HEK293 (cell line): Measurements from ENCODE around the gene PARP8.

ENCODE experiments used
- CTCF ChIA-PET: fragments of 350-600 bp; formaldehyde crosslinking; extraction: SDS; loops from one replicate; lab custom pipeline; 2021; ENCODE audit warnings: antibody characterized with exemption; lab: Yijun Ruan, JAX
- POLR2A ChIA-PET: fragments of 300-600 bp; formaldehyde crosslinking; extraction: SDS; loops from one replicate; lab custom pipeline; 2020; ENCODE audit warnings: antibody characterized with exemption, inconsistent platforms; lab: Yijun Ruan, JAX
- H3K27ac ChIP-seq: fragments of 200-500 bp; sonication (Bioruptor generic); 2 replicates; pipeline ENCODE4 v1.5.1; 2014; ENCODE audit warnings: low read depth, low read length, control low read depth, inconsistent platforms; ENCODE audit errors: extremely low read depth
- H3K36me3 ChIP-seq, 2 experiments: fragments of 200-500 bp in 1 of 2; sonication (Bioruptor generic) in 1 of 2; 1 replicate in 1 of 2; 2 replicates in 1 of 2; pipeline ENCODE4 v1.5.1; 2014 to 2017; ENCODE audit warnings: inconsistent platforms in 2 of 2, low read length in 2 of 2; ENCODE audit not compliant: control insufficient read depth in 2 of 2, insufficient read depth in 1 of 2
- H3K4me1 ChIP-seq: fragments of 200-500 bp; sonication (Bioruptor generic); 2 replicates; pipeline ENCODE4 v1.5.1; 2014; ENCODE audit warnings: mild to moderate bottlenecking, low read length, inconsistent platforms; ENCODE audit not compliant: control insufficient read depth, insufficient read depth
- H3K4me3 ChIP-seq: 2 replicates; pipeline ENCODE4 v1.5.1; 2011; ENCODE audit warnings: low read depth, mild to moderate bottlenecking, control low read depth, low read length, moderate library complexity
- H3K9me3 ChIP-seq: fragments of 200-500 bp; sonication (Bioruptor generic); 2 replicates; pipeline ENCODE4 v1.5.1; 2014; ENCODE audit warnings: low read depth, low read length, inconsistent platforms; ENCODE audit not compliant: control insufficient read depth, insufficient read depth
- MEIS1 ChIP-seq: sonication (generic); formaldehyde crosslinking; IDR thresholded peaks from 2 replicates; pipeline ENCODE4 v1.8.1; 2022; ENCODE audit warnings: missing genetic modification reagents, mild to moderate bottlenecking, borderline replicate concordance
- PRDM1 ChIP-seq: fragments of 450-650 bp; formaldehyde crosslinking; IDR thresholded peaks from 2 replicates; pipeline ENCODE4; 2016; ENCODE audit warnings: missing biosample characterization, missing genetic modification characterization
- SP7 ChIP-seq: fragments of 450-650 bp; formaldehyde crosslinking; IDR thresholded peaks from 2 replicates; pipeline ENCODE4 v1.5.1; 2016; ENCODE audit warnings: missing biosample characterization, missing genetic modification characterization
- ZNF221 ChIP-seq: fragments of 450-650 bp; formaldehyde crosslinking; IDR thresholded peaks from 2 replicates; pipeline ENCODE4 v1.5.1; 2017; ENCODE audit warnings: missing biosample characterization, missing genetic modification characterization, borderline replicate concordance
- ZNF433 ChIP-seq: fragments of 450-650 bp; formaldehyde crosslinking; IDR thresholded peaks from 2 replicates; pipeline ENCODE4 v1.5.1; 2016; ENCODE audit warnings: missing biosample characterization, missing genetic modification characterization, low read depth
- ZNF530 ChIP-seq: fragments of 450-650 bp; formaldehyde crosslinking; IDR thresholded peaks from 2 replicates; pipeline ENCODE4 v1.5.1; 2016; ENCODE audit warnings: low read depth, missing biosample characterization, missing genetic modification characterization
- ZNF558 ChIP-seq: fragments of 450-650 bp; formaldehyde crosslinking; IDR thresholded peaks from 2 replicates; pipeline ENCODE4 v1.5.1; 2016; ENCODE audit warnings: missing biosample characterization, missing genetic modification characterization
- ZNF660 ChIP-seq: fragments of 450-650 bp; IDR thresholded peaks from 2 replicates; pipeline ENCODE4 v1.5.1; 2018; ENCODE audit warnings: missing biosample characterization, mild to moderate bottlenecking, missing genetic modification characterization
- ZNF76 ChIP-seq: fragments of 450-650 bp; formaldehyde crosslinking; IDR thresholded peaks from 2 replicates; pipeline ENCODE4; 2016; ENCODE audit warnings: low read depth, missing biosample characterization, missing genetic modification characterization, borderline replicate concordance
- ZNF843 ChIP-seq: fragments of 450-650 bp; formaldehyde crosslinking; IDR thresholded peaks from 2 replicates; pipeline ENCODE4 v1.5.1; 2016; ENCODE audit warnings: missing biosample characterization, missing genetic modification characterization
- ZXDB ChIP-seq: fragments of 450-650 bp; formaldehyde crosslinking; IDR thresholded peaks from 2 replicates; pipeline ENCODE4 v1.5.1; 2016; ENCODE audit warnings: missing biosample characterization, missing genetic modification characterization
- TF ChIP-seq, protein P1 (sequence below): fragments of 450-650 bp; formaldehyde crosslinking; IDR thresholded peaks from 2 replicates; pipeline ENCODE4 v1.5.1; 2016; ENCODE audit warnings: missing biosample characterization, missing genetic modification characterization, low read depth
- TF ChIP-seq, protein P2 (sequence below): fragments of 450-650 bp; formaldehyde crosslinking; IDR thresholded peaks from 2 replicates; pipeline ENCODE4; 2016; ENCODE audit warnings: missing biosample characterization, missing genetic modification characterization
- TF ChIP-seq, protein P3 (sequence below): fragments of 450-650 bp; formaldehyde crosslinking; IDR thresholded peaks from 2 replicates; pipeline ENCODE4 v1.5.1; 2016; ENCODE audit warnings: missing biosample characterization, missing genetic modification characterization
- TF ChIP-seq, protein P4 (sequence below): fragments of 450-650 bp; formaldehyde crosslinking; IDR thresholded peaks from 2 replicates; pipeline ENCODE4 v1.5.1; 2017; ENCODE audit warnings: missing biosample characterization, mild to moderate bottlenecking, missing genetic modification characterization, moderate library complexity

PARP8 gene

DNA sequence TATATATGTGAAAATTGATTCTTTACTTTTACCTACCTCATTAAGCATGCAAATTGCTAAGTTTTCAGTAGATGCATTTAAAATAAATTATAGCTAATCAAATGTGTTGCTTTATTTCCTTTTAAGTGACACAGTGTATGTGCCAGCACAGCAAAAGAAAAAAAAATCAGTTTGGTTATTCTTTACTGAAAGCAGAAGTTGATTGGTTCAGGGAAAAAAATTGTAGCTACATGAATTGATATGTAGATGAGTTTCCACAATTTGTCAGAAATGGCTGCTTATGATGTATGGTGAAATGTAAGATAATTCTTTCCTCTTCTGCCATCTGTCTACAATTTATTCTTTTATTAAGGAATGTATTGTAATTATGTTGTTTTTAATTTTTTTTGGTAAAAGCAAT lies 57.8 kb downstream of the PARP8 start:
- no peaks in the 10 kb centered on the region for H3K9me3 ChIP-seq
- POLR2A ChIA-PET, result no interaction called here
- CTCF ChIA-PET, result interaction anchor here (0.6 kb wide), 1 partner anchor 60 kb away, joined by 3 read pairs; no protein-coding TSS in a partner anchor

DNA sequence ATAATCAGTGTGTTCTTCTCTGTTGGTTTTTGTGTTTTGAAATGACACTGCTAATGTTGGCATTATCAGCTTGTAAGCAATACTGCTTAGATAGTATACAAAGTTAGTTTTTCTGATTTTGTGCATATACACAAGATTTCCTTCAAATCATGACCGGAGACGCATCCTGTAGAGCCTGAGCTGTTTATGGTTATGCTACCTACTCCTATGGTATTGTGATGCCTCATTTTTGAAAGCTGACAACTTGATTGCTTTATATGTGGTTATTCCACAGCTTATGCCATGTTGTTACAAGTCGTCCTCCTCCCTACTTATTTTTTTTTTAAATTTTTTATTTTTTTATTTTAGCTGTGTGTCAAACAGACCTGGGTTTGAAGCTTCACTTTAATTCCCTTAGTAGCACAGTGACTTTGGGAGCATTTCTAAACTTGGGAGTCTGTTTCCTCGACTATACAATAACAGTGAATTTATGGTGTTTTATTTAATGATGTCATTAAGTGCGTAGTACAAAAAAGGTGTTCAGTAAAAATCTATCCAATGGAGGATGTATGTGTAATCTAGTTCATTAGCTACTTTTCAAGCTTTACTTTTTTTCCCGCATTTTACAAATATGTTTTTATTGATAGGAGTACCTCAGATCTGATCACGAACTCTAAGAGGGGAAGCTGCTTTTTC lies 59.5 kb downstream of the PARP8 start:
- H3K27ac ChIP-seq, result no peak overlapping the region
- peaks cover 14% of the 10 kb centered on the region for H3K4me1 ChIP-seq
- POLR2A ChIA-PET, result no interaction called here
- CTCF ChIA-PET, result interaction anchor here (0.5 to 1.1 kb wide), 2 partner anchors 13 to 24 kb away, joined by 3 read pairs; no protein-coding TSS in a partner anchor
- no peaks in the 10 kb centered on the region for H3K36me3 ChIP-seq
- H3K9me3 ChIP-seq, result no peaks in the 10 kb centered on the region
- TF ChIP-seq, protein P1, sequence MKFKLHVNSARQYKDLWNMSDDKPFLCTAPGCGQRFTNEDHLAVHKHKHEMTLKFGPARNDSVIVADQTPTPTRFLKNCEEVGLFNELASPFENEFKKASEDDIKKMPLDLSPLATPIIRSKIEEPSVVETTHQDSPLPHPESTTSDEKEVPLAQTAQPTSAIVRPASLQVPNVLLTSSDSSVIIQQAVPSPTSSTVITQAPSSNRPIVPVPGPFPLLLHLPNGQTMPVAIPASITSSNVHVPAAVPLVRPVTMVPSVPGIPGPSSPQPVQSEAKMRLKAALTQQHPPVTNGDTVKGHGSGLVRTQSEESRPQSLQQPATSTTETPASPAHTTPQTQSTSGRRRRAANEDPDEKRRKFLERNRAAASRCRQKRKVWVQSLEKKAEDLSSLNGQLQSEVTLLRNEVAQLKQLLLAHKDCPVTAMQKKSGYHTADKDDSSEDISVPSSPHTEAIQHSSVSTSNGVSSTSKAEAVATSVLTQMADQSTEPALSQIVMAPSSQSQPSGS (tag by site-specific recombination), result peak; percentile 81
- TF ChIP-seq, protein P2, sequence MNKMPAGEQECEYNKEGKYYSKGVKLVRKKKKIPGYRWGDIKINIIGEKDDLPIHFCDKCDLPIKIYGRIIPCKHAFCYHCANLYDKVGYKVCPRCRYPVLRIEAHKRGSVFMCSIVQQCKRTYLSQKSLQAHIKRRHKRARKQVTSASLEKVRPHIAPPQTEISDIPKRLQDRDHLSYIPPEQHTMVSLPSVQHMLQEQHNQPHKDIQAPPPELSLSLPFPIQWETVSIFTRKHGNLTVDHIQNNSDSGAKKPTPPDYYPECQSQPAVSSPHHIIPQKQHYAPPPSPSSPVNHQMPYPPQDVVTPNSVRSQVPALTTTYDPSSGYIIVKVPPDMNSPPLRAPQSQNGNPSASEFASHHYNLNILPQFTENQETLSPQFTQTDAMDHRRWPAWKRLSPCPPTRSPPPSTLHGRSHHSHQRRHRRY (tag by site-specific recombination), result no peak
- no peak overlapping the region for H3K4me3 ChIP-seq

More for the DNA sequence above, 57.8 kb downstream of the PARP8 start:
- H3K36me3 ChIP-seq, result no peaks in the 10 kb centered on the region
- TF ChIP-seq, protein P3, sequence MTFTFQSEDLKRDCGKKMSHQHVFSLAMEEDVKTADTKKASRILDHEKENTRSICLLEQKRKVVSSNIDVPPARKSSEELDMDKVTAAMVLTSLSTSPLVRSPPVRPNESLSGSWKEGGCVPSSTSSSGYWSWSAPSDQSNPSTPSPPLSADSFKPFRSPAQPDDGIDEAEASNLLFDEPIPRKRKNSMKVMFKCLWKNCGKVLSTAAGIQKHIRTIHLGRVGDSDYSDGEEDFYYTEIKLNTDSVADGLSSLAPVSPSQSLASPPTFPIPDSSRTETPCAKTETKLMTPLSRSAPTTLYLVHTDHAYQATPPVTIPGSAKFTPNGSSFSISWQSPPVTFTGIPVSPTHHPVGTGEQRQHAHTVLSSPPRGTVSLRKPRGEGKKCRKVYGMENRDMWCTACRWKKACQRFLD (tag by site-specific recombination), result no peak
- no peak for TF ChIP-seq PRDM1
- no peak for TF ChIP-seq ZNF530 (tag by site-specific recombination)
- peaks cover 23% of the 10 kb centered on the region for H3K4me1 ChIP-seq
- H3K4me3 ChIP-seq, result no peak overlapping the region
- H3K27ac ChIP-seq, result no peak overlapping the region

DNA sequence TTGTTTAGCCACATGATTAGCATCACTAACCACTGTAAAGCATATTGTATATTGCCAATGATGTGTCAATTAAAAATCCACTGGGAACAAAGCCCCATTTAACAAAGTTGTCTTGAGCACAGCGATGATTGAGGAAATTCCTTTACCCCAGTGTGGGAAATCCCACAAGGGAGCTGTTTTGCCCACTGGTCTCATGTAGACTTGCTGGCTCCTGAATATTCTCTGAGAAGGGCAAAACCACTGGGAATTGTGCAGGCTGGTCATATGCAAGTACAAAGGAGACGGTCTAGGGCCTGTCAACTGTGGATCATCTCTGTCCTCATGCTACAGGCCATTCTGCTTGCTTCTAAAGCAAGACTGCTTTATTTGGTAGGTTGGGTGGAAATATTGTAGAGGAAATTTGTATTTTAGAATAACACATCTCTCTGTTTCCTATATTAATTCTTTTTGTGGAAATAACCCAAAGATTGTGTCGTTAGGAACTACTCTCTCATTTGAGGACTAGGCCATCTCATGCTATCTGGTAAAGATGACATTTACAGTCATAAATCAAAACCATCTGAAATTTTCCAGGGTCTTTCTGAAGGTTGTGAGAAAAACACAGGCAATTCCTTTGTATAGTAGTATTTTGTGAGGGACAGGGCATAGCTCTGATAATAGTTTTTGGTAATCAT lies 60.2 kb downstream of the PARP8 start:
- Histone ChIP-seq H3K27ac (no peak overlapping the region), H3K9me3 (no peaks in the 10 kb centered on the region), H3K4me3 (no peak overlapping the region), H3K4me1 (peaks cover 9% of the 10 kb centered on the region), H3K36me3 (no peaks in the 10 kb centered on the region)
- POLR2A ChIA-PET, result interaction anchor here (0.6 kb wide), 1 partner anchor 152 kb away, joined by 3 read pairs; no protein-coding TSS in a partner anchor
- TF ChIP-seq ZNF558, result no peak
- TF ChIP-seq SP7 (tag by site-specific recombination), result no peak
- no peak for TF ChIP-seq ZNF843 (tag by site-specific recombination)
- TF ChIP-seq ZNF660 (tag by site-specific recombination), result no peak
- no peak for TF ChIP-seq ZNF221 (tag by site-specific recombination)
- no peak for TF ChIP-seq ZNF433
- no peak for TF ChIP-seq MEIS1
- TF ChIP-seq ZXDB, result no peak
- TF ChIP-seq, protein P4, sequence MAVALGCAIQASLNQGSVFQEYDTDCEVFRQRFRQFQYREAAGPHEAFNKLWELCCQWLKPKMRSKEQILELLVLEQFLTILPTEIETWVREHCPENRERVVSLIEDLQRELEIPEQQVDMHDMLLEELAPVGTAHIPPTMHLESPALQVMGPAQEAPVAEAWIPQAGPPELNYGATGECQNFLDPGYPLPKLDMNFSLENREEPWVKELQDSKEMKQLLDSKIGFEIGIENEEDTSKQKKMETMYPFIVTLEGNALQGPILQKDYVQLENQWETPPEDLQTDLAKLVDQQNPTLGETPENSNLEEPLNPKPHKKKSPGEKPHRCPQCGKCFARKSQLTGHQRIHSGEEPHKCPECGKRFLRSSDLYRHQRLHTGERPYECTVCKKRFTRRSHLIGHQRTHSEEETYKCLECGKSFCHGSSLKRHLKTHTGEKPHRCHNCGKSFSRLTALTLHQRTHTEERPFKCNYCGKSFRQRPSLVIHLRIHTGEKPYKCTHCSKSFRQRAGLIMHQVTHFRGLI (tag by site-specific recombination), result no peak
- TF ChIP-seq ZNF76 (tag by site-specific recombination), result no peak
- CTCF ChIA-PET, result interaction anchor here (0.5 to 1.1 kb wide), 2 partner anchors 12 to 25 kb away, joined by 3 read pairs; no protein-coding TSS in a partner anchor
